MM.1S (cell line): Measurements from ENCODE around the gene ANXA2.

Source experiments
- DNase-seq: peaks from one replicate; pipeline ENCODE4 v3.0.0-alpha.2; 2015
- H2AFZ ChIP-seq: fragments of 300-600 bp; sonication (generic); 2 replicates; pipeline ENCODE4 v1.6.0; 2016; ENCODE audit warnings: antibody characterized with exemption, low read length
- H3F3A ChIP-seq: fragments of 300-600 bp; sonication (generic); 2 replicates; pipeline ENCODE4 v1.6.1; 2016; ENCODE audit warnings: mild to moderate bottlenecking, antibody characterized with exemption, low read length, moderate library complexity, mixed read lengths; ENCODE audit not compliant: insufficient read depth
- H3K27ac ChIP-seq: fragments of 300-600 bp; sonication (generic); 2 replicates; pipeline ENCODE4 v1.5.1; 2016; ENCODE audit warnings: mild to moderate bottlenecking, low read length
- H3K27me3 ChIP-seq: fragments of 300-600 bp; sonication (generic); replicated peaks from 2 replicates; pipeline ENCODE4 v1.6.0; 2016; ENCODE audit warnings: low read length; ENCODE audit not compliant: insufficient read depth
- H3K36me3 ChIP-seq: fragments of 300-600 bp; sonication (generic); replicated peaks from 2 replicates; pipeline ENCODE4 v1.6.1; 2016; ENCODE audit warnings: mild to moderate bottlenecking, low read length, mixed read lengths; ENCODE audit not compliant: insufficient read depth
- H3K4me1 ChIP-seq: fragments of 300-600 bp; sonication (generic); 2 replicates; pipeline ENCODE4 v1.6.1; 2016; ENCODE audit warnings: low read length, mixed read lengths
- H3K4me2 ChIP-seq: fragments of 300-600 bp; sonication (generic); 2 replicates; pipeline ENCODE4 v1.6.0; 2016; ENCODE audit warnings: low read depth, low read length
- H3K4me3 ChIP-seq: fragments of 300-600 bp; sonication (generic); 2 replicates; pipeline ENCODE4 v1.5.1; 2016; ENCODE audit warnings: low read length, mixed read lengths
- H3K79me2 ChIP-seq: fragments of 300-600 bp; sonication (generic); 2 replicates; pipeline ENCODE4 v1.6.1; 2016; ENCODE audit warnings: mixed run types, low read length, mixed read lengths
- H3K9ac ChIP-seq: fragments of 300-600 bp; sonication (generic); 2 replicates; pipeline ENCODE4 v1.6.1; 2016; ENCODE audit warnings: low read length, mixed read lengths
- H3K9me2 ChIP-seq: fragments of 300-600 bp; sonication (generic); replicated peaks from 2 replicates; pipeline ENCODE4 v1.6.1; 2016; ENCODE audit warnings: mild to moderate bottlenecking, low read length, mixed read lengths; ENCODE audit not compliant: insufficient read depth
- H3K9me3 ChIP-seq: fragments of 300-600 bp; sonication (generic); replicated peaks from 2 replicates; pipeline ENCODE4 v1.6.1; 2016; ENCODE audit warnings: mild to moderate bottlenecking, low read length, mixed read lengths; ENCODE audit not compliant: insufficient read depth
- H4K20me1 ChIP-seq: fragments of 300-600 bp; sonication (generic); 2 replicates; pipeline ENCODE4 v1.6.1; 2016; ENCODE audit warnings: mild to moderate bottlenecking, low read length, moderate library complexity, mixed read lengths; ENCODE audit not compliant: insufficient read depth
- CTCF ChIP-seq: fragments of 300-600 bp; sonication (generic); IDR thresholded peaks from 2 replicates; pipeline ENCODE4 v1.5.1; 2016; ENCODE audit warnings: antibody characterized with exemption, low read length, mixed read lengths
- EZH2 ChIP-seq: fragments of 300-600 bp; sonication (generic); optimal IDR thresholded peaks from 2 replicates; pipeline ENCODE3; 2017; ENCODE audit warnings: low read depth, mild to moderate bottlenecking, antibody characterized with exemption, low read length, mixed read lengths
- EZH2phosphoT487 ChIP-seq: fragments of 300-600 bp; sonication (generic); IDR thresholded peaks from 2 replicates; pipeline ENCODE4 v1.6.1; 2018; ENCODE audit warnings: antibody characterized with exemption, low read length

Gene ANXA2

DNA sequence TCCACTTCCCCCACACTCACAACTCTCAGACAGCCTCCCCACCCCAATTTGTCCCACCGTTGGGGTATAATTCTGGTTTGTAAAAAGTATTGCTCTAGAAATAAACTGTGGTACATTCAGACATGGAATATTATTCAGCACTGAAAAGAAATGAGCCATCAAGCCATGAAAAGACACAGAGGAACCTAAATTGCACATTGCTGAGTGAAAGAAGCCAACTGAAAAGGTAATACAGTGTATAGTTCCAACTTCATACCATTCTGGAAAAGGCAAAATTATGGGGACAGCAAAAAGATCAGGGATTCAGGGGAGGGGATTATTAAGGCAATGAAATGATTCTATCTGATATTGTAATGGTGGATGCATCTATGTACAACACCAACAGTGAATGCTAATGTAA lies 10.5 kb downstream of the ANXA2 start:
- TF ChIP-seq CTCF (no peak), EZH2phosphoT487 (no peak), EZH2 (no peak)
- H3K9me2 ChIP-seq: no peaks in the 10 kb centered on the region
- peaks cover 92% of the 10 kb centered on the region for H3K79me2 ChIP-seq
- no peaks in the 10 kb centered on the region for H3K9me3 ChIP-seq
- H3K4me2 ChIP-seq: no peak overlapping the region
- no peak overlapping the region for H3K27ac ChIP-seq
- H2AFZ ChIP-seq: no peak overlapping the region
- H3K27me3 ChIP-seq: no peaks in the 10 kb centered on the region
- no peak overlapping the region for H3K9ac ChIP-seq
- DNase-seq: no peak
- 0 out of 2 replicates have a peak, but pooled peaks cover 2% of the 10 kb centered on the region for H3K36me3 ChIP-seq
- no peaks in the 10 kb centered on the region for H4K20me1 ChIP-seq
- peaks cover 9% of the 10 kb centered on the region for H3K4me1 ChIP-seq
- H3K4me3 ChIP-seq: no peak overlapping the region
- peaks cover 12% of the 10 kb centered on the region for H3F3A ChIP-seq

GRCh38 chr15:60386615-60387014 lies 11.2 kb downstream of the ANXA2 start:
- Histone ChIP-seq H3K79me2 (peaks cover 88% of the 10 kb centered on the region), H3K9me2 (no peaks in the 10 kb centered on the region), H3F3A (peaks cover 12% of the 10 kb centered on the region), H4K20me1 (no peaks in the 10 kb centered on the region), H3K9ac (no peak overlapping the region), H3K4me3 (no peak overlapping the region), H2AFZ (no peak overlapping the region), H3K4me1 (peaks cover 9% of the 10 kb centered on the region), H3K27ac (no peak overlapping the region), H3K4me2 (no peak overlapping the region), H3K27me3 (no peaks in the 10 kb centered on the region), H3K9me3 (no peaks in the 10 kb centered on the region), H3K36me3 (0 out of 2 replicates have a peak, but pooled peaks cover 2% of the 10 kb centered on the region)
- no peak for TF ChIP-seq CTCF
- no peak for DNase-seq

- DNase-seq: no peak
- no peak overlapping the region for H3K9ac ChIP-seq
- TF ChIP-seq CTCF (no peak), EZH2phosphoT487 (no peak), EZH2 (no peak)
- no peak overlapping the region for H2AFZ ChIP-seq
- no peak overlapping the region for H3K27ac ChIP-seq
- H3K9me2 ChIP-seq: no peaks in the 10 kb centered on the region
- no peaks in the 10 kb centered on the region for H4K20me1 ChIP-seq
- H3K27me3 ChIP-seq: no peaks in the 10 kb centered on the region
- H3K4me2 ChIP-seq: no peak overlapping the region
- no peak overlapping the region for H3K4me3 ChIP-seq
- no peaks in the 10 kb centered on the region for H3K9me3 ChIP-seq
- H3K36me3 ChIP-seq: 0 out of 2 replicates have a peak, but pooled peaks cover 2% of the 10 kb centered on the region
- peaks cover 9% of the 10 kb centered on the region for H3K4me1 ChIP-seq
- H3F3A ChIP-seq: peaks cover 12% of the 10 kb centered on the region
- H3K79me2 ChIP-seq: peaks cover 88% of the 10 kb centered on the region
Observed at GRCh38 chr15:60385620-60386552, 11.9 kb downstream of the ANXA2 start.
